GM21786 (cell line): Measurements from ENCODE around the gene KREMEN2.

Experiments
- ATAC-seq: cut with Tn5 transposase; IDR thresholded peaks from one replicate; pipeline ENCODE4 v1.9.1; 2021; ENCODE audit not compliant: unreplicated experiment

KREMEN2 gene

GRCh38 chr16:2976201-2976600 lies 12.1 kb downstream of the KREMEN2 start:
- no peak for ATAC-seq

DNA sequence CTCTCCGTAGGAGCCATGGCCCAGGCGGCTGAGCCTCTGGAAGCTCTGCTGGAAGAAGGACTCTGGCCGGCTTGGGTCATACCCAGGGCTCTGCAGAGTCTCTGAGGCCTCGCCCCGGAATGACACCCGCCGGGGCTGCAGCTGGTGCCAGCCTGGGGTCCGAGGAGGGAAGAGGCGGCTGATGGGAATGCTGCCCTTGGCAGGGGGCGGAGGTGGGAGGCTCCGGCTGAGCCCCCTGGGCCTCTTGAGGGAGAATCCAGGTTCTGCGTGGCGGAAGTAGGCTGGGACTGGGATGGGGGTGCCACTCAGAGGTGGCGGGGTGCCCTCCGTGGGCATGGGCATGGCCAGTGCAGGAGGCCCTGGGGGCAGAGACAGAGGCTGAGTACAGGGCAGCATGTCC lies 12.6 kb downstream of the KREMEN2 start:
- ATAC-seq: no peak

DNA sequence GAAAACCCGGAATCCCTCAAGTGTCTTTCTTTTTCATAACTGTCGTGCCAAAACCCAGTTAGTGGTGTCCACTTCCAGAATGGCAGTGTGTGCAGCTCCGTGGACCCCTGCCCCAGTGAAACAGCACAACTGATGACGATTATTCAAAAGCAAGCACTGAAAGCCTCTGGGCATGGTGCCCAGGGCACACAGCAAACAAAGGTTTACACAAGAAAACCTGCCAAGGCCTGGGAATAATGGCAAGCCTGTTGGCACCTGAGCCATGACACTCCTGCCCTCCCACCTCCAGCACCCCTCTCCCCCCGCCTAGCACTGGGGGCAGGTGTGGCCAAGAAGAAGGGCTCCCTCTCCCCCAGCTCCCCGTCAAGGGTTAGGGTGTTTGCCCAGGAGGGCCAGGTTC lies 13.4 kb downstream of the KREMEN2 start:
- ATAC-seq: no peak

- peak; percentile 2 for ATAC-seq
These were observed 15.7 kb downstream of the KREMEN2 start for GRCh38 chr16:2979669-2980226.

GRCh38 chr16:2980227-2981176 lies 16.4 kb downstream of the KREMEN2 start, which contains the start of gene PKMYT1:
PKMYT1 (minus strand) TSS chr16:2980446; CDS start chr16:2979657, 789 bp downstream.
- peak; percentile 65 for ATAC-seq

GRCh38 chr16:2981177-2981898 lies 17.3 kb downstream of the KREMEN2 start:
- no peak for ATAC-seq

DNA sequence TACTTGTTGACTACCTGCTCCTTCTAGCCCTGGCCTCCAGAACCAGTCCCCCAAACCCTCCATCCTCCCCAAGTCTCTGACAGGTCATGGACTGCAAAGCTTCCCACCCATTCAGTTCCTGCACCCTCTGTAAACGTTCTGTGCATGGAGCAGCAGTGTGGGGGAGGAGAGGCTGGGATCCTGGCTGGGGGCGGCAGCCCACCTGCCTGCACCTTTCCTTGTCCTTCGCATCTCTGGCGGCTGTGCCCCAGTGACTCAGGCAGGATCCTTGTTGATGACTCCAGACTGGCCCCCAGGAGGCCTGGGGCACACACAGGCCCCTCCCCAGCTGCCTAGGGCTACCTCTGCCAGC lies 17.8 kb downstream of the KREMEN2 start:
- ATAC-seq: no peak

DNA sequence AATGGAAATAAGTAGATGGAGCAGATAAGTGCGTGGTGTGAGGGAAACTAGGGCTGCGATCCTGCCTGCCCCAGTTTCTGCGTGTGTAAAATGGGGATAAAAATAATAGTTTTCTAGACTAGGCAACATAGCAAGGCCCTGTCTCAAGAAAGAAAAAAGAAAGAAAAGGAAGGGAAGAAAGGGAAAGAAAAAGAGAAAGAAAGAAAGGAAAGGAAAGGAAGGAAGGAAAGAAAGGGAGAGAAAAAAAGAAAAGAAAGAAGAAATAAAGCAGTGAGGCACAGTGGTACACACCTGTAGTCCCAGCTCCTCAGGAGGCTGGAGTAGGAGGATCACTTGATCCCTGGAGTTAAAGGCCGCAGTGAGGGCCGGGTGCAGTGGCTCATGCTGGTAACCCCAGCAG lies 18.3 kb downstream of the KREMEN2 start:
- no peak for ATAC-seq

DNA sequence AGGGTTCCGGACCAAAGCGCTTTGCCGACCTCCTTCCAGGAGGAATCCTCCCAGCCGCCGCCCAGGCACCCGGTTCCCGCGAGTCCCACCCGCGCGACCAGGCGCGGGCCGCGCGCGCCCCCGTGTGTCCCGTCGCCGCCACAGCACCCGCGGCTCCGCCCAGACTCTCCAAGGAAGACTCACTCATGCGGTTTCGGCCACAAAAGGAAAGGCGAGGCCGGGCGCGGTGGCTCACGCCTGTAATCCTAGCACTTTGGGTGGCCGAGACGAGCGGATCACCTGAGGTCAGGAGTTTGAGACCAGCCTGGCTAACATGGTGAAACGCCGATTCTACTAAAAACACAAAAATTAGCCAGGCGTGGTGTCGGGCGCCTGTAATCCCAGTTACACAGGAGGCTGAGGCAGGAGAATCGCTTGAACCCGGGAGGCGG lies 19.6 kb downstream of the KREMEN2 start:
- peak; percentile 34 for ATAC-seq

DNA sequence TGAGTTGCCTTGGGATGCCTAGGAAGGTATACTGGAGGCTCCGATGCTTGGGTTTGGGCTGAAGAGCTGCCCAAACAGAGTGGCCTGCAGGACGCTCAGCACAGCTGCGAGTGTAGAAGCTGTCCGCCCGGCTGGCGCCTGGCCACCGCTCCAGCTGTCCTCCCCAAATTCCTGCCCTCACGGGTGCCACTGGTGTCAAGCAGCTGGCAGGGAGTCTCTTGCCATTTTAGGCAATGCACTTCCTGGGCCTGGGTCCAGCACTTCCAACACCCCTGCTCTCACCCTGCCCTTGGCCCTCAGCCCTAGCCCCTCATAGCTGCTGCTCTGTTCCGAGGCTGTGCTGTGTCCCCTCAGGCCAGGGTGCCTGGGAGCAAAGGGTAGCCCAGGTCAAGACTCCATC lies 21.4 kb downstream of the KREMEN2 start:
- ATAC-seq: no peak

GRCh38 chr16:2985893-2986355 lies 21.8 kb downstream of the KREMEN2 start:
- no peak for ATAC-seq

DNA sequence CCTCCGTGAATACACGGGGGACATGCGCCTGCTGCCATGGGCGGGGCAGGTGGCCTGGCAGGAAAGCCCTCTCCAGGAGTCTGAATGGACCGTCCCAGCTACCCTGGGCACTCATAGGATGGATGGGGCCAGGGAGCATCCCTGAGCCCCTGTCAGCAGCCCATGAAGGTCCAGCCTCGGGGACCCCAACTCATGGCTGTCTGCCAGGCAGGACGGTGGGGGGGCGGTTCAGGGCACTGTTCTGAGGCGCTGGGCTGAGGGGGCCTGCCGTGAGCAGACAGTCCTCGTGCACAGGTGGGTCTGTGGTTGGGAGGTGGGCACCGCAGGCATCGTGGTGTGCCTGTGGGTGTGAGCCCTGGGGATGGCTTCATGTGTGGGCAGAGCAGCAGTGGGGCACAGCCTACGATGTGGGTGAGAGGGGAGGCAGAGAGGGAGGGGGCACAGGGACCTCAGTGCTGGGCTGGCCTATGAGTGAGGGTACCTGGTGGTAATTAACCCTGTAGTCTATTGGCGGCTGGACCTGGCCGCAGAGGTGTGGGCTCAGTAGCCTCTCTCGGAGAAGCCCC lies 22.6 kb downstream of the KREMEN2 start:
- ATAC-seq: no peak

DNA sequence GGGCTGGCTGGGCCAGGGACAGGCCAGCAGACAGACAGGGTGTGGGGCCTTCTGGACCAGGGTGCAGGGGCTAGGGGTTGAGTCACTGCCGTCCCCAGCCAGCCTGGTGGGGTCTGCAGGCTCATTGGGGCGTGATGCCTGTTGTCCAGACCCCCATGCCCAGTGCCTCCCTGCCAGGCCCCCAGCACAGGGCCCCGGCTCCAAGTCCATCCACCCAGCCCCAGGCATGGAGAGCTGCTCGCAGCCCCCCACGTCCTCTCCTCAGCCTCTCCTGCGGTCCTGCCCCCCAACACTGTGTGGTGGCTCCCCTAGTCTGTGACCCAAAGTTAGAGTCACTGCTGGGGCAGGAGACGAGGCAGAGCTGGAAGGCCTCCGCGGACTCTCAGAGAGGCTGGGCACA lies 23.2 kb downstream of the KREMEN2 start:
- no peak for ATAC-seq

- ATAC-seq: no peak
These were observed 23.8 kb downstream of the KREMEN2 start for GRCh38 chr16:2987833-2988232.

DNA sequence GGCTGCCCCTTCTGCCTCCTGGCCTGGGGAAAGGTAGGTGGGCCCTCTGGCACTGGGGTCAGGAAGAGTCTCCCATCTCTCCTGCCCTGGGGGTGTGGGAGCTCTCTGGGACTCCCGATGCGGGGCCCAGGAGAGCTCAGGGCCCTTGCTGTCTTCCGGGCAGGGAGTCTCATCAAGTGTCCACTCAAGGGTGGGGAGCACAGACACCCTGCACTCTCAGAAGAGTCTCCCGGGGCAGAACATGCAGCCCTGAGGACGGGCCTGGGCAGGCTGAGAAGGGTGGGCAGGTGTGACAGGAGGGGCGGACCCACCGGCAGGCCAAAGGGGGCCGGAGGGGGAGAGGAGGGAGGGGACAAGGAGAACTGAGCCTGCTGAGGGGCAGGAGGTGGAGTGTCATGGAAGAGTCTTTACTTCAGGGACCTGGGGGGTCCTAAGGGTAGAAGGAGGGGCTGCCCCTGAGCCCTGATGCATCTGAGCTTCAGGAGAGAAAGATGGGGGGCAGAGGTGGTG lies 24.6 kb downstream of the KREMEN2 start:
- ATAC-seq: no peak

DNA sequence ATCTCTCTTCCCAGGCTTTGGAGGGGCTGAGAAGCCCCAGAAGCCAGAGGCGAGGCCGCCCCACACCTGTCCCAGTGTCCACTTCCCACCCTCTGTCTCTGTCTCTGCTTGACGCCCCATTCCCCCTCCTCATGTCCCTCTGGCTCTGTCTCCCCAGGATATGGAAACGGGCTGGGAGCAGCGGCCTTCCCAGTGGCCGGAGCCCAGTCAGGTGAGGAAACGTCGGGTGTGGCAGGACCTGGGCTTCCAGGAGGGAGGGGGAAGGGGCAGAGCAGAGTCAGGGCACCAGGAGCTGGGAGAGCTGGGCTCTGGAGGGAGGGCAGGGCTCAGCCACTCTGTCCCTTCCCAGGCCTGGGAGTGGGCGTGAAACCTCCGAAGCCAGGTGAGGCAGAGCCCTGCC lies 26.8 kb downstream of the KREMEN2 start:
- no peak for ATAC-seq

- ATAC-seq: no peak
These were observed 27.6 kb downstream of the KREMEN2 start for GRCh38 chr16:2991566-2992261.

DNA sequence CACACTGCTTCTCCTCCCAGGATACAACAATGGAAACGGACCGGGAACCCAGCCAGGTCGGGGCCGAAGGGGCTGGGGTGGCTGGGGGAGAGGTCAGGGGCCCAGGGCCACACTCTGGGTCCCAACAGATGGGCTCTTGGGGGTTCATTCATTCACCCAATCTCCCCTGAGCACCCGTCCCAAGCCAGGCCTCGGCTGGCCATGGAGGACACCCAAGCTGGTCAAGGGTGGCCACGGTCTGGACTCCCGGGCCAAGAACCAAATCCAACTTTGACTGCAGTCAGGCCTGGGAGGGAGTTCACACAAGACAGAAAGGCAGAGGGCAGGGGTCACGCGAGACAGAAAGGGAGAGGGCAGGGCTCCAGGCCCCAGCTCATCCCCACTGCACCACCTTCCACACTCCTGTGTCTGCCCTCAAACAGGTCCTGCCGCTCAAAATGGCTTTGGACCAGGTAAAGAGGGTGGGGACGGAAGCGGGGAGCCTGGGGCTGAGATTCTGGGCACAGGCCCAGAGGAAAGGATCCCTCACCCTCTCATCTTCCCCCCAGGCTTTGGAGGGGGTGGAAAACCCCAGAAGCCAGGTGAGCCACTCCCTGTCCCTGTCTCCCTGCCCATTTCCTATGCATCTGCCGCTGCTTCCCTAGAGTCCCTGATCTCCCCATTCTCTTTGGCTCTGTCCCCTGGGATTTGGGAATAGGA lies 28.5 kb downstream of the KREMEN2 start:
- ATAC-seq: no peak

- no peak for ATAC-seq
These were observed 32.2 kb downstream of the KREMEN2 start for GRCh38 chr16:2996298-2996697.

- no peak for ATAC-seq
These were observed 35.9 kb downstream of the KREMEN2 start for GRCh38 chr16:2999929-3000328.
